Stimulated activated CD8-positive, alpha-beta memory T cell treated with anti-CD3 and anti-CD28 coated beads, Interleukin-15, amount 100 ng/mL, for 48 hours (primary cell): ENCODE data around the gene FOXN1.

ENCODE experiments used
- DNase-seq, 2 donors: peaks; one replicate each; pipeline ENCODE4 v3.0.0-alpha.2; 2020; ENCODE audit warnings: low read depth in 2 of 2

Gene FOXN1

DNA sequence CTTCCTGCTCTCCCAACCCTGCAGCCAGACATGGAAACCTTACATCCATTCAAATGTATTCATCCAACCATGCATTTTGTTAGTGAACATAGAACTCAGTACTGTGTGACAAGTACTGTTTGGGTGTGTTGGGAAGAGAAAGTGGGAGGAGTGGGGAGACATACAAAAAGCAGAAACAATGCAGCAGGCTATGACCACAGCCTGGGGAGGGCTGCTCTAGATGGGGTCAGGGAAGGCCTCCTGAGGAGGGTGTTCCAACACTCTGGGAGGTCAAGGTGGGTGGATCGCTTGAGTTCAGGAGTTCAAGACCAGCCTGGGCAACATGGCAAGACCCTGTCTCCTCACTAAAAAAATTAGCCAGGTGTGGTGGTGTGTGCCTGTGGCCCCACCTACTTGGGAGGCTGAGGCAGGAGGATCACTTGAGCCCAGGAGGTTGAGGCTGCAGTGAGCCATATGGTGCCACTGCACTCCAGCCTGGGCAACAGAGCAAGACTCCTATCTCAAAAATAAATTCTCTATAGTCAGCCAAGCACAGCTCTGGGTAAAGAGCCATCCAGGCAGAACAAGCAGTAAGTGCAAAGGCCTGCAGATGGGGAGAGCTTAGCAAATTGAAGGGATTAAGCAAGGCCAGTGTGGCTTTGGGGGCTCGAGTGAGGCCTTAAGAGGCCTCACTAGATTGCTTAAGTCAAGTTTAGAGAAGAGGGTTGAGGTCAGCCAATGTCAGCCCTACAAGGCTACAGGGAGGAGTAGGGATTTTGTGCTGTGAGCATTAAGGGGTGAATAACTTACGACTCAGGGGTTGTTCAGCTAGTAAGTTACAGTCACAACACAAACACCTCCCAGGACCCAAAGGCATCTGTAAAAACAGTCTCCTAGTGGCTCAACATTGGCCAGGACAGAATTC lies 27.2 kb upstream of the FOXN1 start:
- no peak for DNase-seq

- no peak for DNase-seq
These were observed 25.9 kb upstream of the FOXN1 start for GRCh38 chr17:28480278-28480677.

DNA sequence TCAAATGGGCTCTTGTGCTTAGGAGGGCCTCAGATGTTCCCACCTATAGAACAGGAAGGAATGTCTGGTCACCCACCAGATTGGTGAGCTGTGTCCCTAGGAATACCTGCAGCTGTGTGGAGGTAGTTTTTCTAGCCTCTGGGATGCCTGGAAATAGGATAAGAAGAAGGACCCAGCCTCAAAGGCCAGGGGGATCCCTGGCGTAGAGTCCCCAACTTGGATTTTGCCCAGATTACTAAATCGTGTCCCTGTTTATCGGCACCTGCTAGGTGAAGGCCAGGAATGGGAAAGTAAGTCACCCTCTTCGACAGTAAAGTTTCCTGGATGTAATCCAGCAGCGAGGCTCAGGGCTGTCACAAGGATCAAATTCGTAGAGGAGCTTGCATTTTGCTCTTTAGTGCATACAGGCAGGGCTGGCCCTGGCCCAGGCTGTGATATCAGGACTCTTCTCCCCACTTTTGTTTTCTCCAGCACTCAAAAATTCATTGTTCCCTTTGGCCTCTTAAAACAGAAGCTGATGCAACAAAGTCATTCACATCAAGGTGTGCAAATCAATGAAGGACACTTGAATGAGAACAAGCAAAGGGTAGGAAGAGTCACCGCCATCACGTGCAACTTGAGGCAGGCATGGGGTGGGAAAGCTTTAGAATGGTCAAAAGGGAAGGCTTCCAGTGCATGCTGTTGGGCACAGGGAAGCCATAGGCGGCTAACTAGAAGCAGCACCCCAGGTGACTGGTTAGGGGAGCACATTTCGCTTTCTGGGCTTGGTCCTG lies 25.2 kb upstream of the FOXN1 start:
- DNase-seq, result no peak

GRCh38 chr17:28482551-28483199 lies 23.5 kb upstream of the FOXN1 start:
- no peak for DNase-seq

DNA sequence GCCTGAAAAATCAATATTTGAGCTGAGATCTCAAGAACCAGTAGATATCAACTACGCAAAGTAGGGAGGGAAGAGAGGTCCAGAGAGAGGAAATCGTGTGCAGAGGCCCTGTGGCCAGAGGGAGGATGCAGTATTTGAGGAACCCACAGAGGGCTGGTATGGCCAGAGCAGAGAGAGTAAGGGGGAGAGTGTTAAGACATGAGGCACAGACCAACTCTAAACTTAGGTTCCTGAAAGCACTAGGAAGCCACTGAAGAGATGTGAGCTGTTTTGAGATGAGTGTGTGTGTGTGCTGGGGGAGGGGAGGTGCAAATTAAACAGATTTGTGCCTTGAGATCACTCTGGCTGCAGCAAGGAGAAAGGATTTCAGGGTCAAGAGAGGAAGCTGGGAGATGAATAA lies 21.9 kb upstream of the FOXN1 start:
- no peak for DNase-seq

- DNase-seq, result no peak
These were observed 21.1 kb upstream of the FOXN1 start for GRCh38 chr17:28485049-28485448.

DNA sequence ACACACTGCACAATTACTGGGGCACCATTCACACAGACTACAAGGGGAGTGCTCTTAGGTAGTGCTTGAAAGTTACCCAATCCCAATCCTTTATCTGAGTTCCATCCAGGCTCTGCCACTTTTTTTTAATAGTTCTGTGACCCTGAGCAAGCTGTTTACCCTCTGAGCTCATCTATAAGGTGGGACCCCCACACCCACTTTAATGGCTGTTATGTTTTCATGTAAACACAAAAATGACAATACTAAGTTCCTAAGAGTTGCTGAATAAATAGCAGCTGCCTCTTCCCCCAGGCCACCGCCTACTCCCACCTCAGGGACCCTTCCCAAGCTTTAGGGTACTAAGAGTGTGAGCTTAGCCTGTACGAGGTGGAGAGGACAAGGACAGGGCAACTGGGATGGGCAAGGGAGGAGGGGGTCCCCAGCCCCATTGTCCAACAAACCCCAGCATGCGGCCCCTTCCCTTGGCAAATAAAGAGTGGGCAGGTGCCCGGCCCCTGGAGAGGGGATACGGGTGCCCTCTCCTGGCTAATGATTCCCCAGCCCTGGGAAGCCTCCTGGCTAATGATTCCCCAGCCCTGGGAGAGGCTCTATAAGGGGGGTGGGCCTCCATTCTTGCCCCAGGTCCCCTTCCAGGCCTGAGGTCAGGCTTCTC lies 18.1 kb upstream of the FOXN1 start:
- no peak for DNase-seq

DNA sequence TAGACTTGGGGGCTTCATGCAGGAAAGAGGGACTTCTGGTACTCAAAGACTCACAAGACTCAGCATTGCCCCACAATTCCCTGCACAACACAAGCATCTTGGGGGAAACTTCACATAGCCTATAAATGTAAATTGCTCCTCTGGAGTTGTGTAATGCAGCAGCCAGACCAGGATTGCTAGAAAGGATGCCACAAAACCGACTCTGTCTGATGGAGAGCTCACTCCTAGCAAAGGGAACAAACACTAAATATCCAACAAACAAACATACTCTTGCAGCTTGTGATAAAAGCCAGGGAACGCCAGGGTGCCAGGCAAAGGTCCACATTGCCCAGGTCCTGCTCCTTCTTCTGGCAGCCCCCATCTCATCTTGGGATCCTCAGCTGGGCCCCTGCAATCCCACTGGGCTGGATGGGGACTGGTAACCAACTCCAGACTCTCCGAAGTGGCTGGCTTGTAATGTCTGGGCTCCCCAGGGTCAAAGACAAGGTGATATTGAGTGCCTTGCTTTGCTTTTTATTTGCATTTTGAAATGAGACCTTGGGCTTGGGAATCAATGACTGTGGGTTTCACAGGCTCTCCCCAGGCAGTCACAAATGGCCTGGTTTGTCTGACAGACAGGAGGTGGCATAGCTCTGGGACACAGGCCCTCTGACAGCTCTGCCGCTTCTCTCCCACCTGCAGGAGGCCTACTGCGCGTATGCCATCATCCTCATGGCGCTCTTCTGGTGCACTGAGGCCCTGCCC lies 17.4 kb upstream of the FOXN1 start:
- no peak for DNase-seq

- DNase-seq, result no peak
These were observed 14.9 kb upstream of the FOXN1 start for GRCh38 chr17:28491286-28491685.

DNA sequence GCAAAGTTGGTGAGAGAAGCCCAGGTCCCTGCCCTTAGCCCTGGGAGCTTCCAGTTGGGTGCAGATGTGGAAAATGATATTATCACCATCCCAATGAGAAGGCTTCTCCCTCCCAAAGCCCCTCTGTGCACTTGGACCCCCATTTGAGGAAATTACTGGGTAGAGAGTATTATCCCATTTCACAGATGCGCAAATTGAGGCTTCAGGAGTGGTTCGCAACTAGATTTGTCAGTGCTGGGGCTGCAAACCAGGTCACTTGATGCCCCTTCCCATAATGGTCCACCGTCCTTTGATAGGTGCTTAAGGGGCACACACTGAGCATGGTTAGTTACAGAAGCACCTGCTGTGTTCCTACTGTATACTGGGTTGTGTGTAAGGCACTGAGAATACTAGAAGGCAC lies 14.3 kb upstream of the FOXN1 start:
- no peak for DNase-seq

DNA sequence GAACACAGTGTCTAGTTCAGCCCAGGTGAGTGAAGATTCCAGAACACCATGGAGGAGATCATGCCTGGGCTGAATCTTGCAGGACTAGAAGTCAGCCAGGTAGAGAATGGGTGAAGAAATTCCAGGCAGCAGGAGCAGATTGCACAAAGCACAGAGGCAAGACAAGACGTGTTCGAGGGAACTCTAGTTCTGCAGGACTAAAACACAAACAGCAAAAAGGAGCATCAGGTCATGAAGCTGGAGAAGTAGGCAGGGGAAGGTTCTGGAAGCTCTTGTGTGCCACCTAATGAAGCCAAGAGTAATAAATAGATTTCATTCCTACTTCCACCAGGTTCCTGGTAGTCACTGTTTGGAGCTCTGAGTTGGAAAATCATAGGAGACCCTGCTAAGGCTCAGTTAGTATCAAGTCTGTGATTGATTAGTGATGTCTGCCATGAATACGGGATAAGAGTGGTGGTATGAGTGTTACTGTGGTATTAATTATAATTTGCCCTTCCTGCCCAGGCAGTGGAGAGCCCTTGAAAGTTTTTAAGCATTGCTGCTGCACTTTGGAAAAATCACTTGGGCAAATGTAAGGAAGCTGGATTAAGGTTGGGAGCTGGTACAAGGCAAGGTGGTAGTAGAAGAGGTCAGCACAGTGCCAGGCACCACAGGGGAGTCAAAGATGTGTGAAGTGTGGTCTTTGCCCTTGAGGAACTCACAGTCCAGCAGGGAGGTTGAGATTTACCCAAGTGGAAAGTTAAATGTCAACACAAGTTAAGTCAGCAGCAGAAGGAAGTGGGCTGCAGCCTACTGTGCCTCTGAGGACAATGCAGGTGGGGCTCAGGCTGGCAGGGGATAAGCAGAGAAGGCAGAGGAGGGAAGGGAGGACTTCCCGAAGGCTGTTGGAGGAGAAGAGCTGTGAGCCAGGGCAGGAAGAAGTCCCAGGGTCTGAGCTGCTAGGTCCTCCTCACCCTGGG lies 13.5 kb upstream of the FOXN1 start:
- DNase-seq, result no peak

DNA sequence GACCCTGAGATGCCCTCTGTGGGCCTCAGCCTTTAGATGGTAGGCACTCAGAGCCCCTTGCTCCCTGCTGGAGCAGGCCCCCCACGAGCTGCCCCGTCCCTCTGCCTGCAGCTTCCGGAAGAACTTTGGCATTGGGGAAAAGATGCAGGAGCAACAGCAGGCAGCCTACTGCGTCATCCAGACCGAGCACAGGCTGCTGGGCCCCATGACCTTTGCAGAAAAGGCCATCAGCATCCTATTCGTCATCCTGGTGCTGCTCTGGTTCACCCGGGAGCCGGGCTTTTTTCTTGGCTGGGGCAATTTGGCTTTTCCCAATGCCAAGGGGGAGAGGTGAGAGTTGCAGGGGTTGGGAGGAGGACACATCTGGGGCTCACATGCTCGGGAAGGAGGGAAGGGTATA lies 12.7 kb upstream of the FOXN1 start:
- DNase-seq, result no peak

GRCh38 chr17:28494445-28495188 lies 11.5 kb upstream of the FOXN1 start:
- peak; percentile 58 to 62 for DNase-seq

DNA sequence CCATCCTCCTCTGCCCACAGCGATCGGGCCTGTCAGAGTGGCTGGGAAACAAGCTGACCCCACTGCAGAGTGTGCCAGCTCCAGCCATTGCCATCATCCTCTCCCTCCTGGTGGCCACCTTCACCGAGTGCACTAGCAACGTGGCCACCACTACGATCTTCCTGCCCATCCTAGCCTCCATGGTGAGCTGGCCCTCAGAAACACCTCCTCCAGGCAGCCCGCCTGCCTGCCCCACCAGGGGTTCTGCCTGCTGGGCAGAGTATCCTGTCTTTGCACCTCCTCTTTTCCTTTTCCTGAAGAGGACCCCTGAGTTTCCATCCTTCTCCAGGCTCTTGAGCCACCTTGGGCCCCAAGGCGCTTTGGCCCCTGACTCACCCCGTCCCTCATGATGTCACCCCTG lies 10.5 kb upstream of the FOXN1 start:
- DNase-seq, result no peak

- no peak for DNase-seq
These were observed 8.2 kb upstream of the FOXN1 start for GRCh38 chr17:28497931-28498330.

DNA sequence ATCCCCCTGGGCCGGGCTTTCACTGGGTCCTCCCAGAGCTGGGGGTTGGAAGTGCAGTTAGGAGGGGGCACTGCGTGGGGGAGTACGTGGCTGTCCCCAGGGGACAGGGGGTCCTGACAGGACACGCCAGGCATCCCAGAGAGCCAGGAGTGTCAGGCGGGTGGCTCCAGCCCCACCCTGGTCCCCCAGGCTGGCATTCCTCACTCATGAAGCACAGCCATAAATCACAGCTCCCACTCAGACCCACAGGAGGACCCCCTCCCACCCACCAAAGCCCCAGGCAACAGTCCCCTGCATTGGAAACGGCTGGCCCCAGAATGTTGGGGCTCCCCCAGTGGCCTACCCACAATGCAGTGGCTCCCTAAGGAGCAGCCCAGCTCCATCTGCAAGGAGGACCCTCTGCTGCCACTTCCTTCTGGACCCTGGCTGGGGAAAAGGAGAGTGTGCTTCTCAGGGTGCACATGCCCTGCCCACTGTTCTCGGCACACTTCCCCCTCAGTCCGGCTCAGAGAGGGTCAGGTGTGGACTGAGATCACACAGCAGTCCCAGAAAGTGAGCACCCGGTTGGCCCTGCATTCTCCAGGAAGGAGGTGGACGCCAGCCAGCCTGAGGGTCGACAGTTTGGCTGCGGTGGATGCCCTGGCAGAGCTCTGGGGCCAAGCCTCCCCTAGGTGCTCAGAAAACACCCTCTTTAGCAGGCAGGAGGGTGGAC lies 7.3 kb upstream of the FOXN1 start:
- no peak for DNase-seq

DNA sequence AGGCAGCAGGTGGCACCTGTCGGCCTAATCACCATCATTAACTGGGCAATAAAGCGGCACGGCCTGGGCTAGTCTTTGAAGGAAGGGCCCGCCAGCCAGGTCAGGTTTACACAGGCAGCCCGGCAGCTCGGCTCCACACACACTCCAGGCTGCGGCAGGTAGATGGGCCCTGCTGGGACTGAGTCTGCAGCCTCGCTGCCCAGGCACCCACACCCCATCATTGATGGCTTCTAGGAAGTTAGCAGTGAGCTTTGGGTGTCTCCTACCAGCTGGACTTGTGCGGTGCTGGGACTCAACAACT lies 6.8 kb upstream of the FOXN1 start:
- no peak for DNase-seq

- no peak for DNase-seq
These were observed 6.3 kb upstream of the FOXN1 start for GRCh38 chr17:28499684-28500357.
